Measurements from ENCODE around the gene RMI2. TPM values are rescaled to one million over a fixed set of nuclear protein-coding genes. Genes with fewer than 3 reads are reported as not detected.
A peak's percentile ranks its signal among the peaks of the same experiment; 100 is the strongest.

RMI2 gene
- total RNA-seq, 1 donor from 2014 or later, result 49.8 TPM

GRCh38 chr16:11303405-11304138 lies 41.7 kb upstream of the RMI2 start:
- H3K9me3 Mint-ChIP-seq, result no peaks in the 10 kb centered on the region
- intact Hi-C loops (cut with micrococcal nuclease), result no loop called here
- DNase-seq (ENCODE audit: low spot score), result no peak
- H3K4me1 Mint-ChIP-seq (ENCODE audit: low read depth), result peaks cover 17% of the 10 kb centered on the region
- no peak overlapping the region for H3K4me3 Mint-ChIP-seq
- peaks cover 11% of the 10 kb centered on the region for H3K27me3 Mint-ChIP-seq (ENCODE audit: insufficient read depth)
- no peaks in the 10 kb centered on the region for H3K36me3 Mint-ChIP-seq (ENCODE audit: low read depth)
- no peak overlapping the region for H3K27ac Mint-ChIP-seq

GRCh38 chr16:11306381-11306780 lies 38.9 kb upstream of the RMI2 start:
- no peak for DNase-seq (ENCODE audit: low spot score)
- Mint-ChIP-seq H3K4me3 (no peak overlapping the region), H3K9me3 (no peaks in the 10 kb centered on the region), H3K27me3 (ENCODE audit: insufficient read depth) (peaks cover 4% of the 10 kb centered on the region), H3K27ac (no peak overlapping the region), H3K4me1 (ENCODE audit: low read depth) (peaks cover 29% of the 10 kb centered on the region), H3K36me3 (ENCODE audit: low read depth) (no peaks in the 10 kb centered on the region)
- intact Hi-C loops (cut with micrococcal nuclease), result no loop called here

- Mint-ChIP-seq H3K4me3 (no peak overlapping the region), H3K27ac (no peak overlapping the region), H3K27me3 (ENCODE audit: insufficient read depth) (peaks cover 4% of the 10 kb centered on the region), H3K4me1 (ENCODE audit: low read depth) (peaks cover 37% of the 10 kb centered on the region), H3K36me3 (ENCODE audit: low read depth) (no peaks in the 10 kb centered on the region), H3K9me3 (no peaks in the 10 kb centered on the region)
- intact Hi-C loops (cut with micrococcal nuclease), result no loop called here
- DNase-seq (ENCODE audit: low spot score), result no peak
These were observed 38.1 kb upstream of the RMI2 start for GRCh38 chr16:11306997-11307638.

- Mint-ChIP-seq H3K36me3 (ENCODE audit: low read depth) (no peaks in the 10 kb centered on the region), H3K27me3 (ENCODE audit: insufficient read depth) (peaks cover 4% of the 10 kb centered on the region), H3K9me3 (no peaks in the 10 kb centered on the region), H3K27ac (no peak overlapping the region), H3K4me3 (no peak overlapping the region), H3K4me1 (ENCODE audit: low read depth) (peaks cover 43% of the 10 kb centered on the region)
- intact Hi-C loops (cut with micrococcal nuclease), result no loop called here
- no peak for DNase-seq (ENCODE audit: low spot score)
These were observed 37.4 kb upstream of the RMI2 start for GRCh38 chr16:11307639-11308492.

GRCh38 chr16:11308493-11309283 lies 36.6 kb upstream of the RMI2 start:
- Mint-ChIP-seq H3K27me3 (ENCODE audit: insufficient read depth) (peaks cover 3% of the 10 kb centered on the region), H3K36me3 (ENCODE audit: low read depth) (no peaks in the 10 kb centered on the region), H3K27ac (no peak overlapping the region), H3K4me3 (no peak overlapping the region), H3K4me1 (ENCODE audit: low read depth) (peaks cover 52% of the 10 kb centered on the region), H3K9me3 (no peaks in the 10 kb centered on the region)
- intact Hi-C loops (cut with micrococcal nuclease), result no loop called here
- no peak for DNase-seq (ENCODE audit: low spot score)

GRCh38 chr16:11309895-11310633 lies 35.2 kb upstream of the RMI2 start:
- intact Hi-C loops (cut with micrococcal nuclease), result loop anchor here (2.0 to 5.0 kb wide), 3 partner anchors 23 to 345 kb away; no protein-coding TSS in a partner anchor
- Mint-ChIP-seq H3K36me3 (ENCODE audit: low read depth) (no peaks in the 10 kb centered on the region), H3K27ac (no peak overlapping the region), H3K4me1 (ENCODE audit: low read depth) (peaks cover 59% of the 10 kb centered on the region), H3K9me3 (no peaks in the 10 kb centered on the region), H3K4me3 (no peak overlapping the region), H3K27me3 (ENCODE audit: insufficient read depth) (peaks cover 3% of the 10 kb centered on the region)
- DNase-seq (ENCODE audit: low spot score), result no peak

- Mint-ChIP-seq H3K36me3 (ENCODE audit: low read depth) (no peaks in the 10 kb centered on the region), H3K4me3 (peak overlapping the region; percentile 34), H3K27me3 (ENCODE audit: insufficient read depth) (peaks cover 3% of the 10 kb centered on the region), H3K9me3 (no peaks in the 10 kb centered on the region), H3K4me1 (ENCODE audit: low read depth) (peaks cover 59% of the 10 kb centered on the region), H3K27ac (no peak overlapping the region)
- intact Hi-C loops (cut with micrococcal nuclease), result loop anchor here (2.0 to 5.0 kb wide), 3 partner anchors 24 to 346 kb away; no protein-coding TSS in a partner anchor
- no peak for DNase-seq (ENCODE audit: low spot score)
These were observed 34.7 kb upstream of the RMI2 start for GRCh38 chr16:11310634-11310977.

GRCh38 chr16:11310997-11311561 lies 34.2 kb upstream of the RMI2 start:
- intact Hi-C loops (cut with micrococcal nuclease), result loop anchor here (1.0 to 5.0 kb wide), 9 partner anchors 14 to 346 kb away; partner anchors contain the start of gene RMI2
- H3K27me3 Mint-ChIP-seq (ENCODE audit: insufficient read depth), result peaks cover 3% of the 10 kb centered on the region
- peaks cover 61% of the 10 kb centered on the region for H3K4me1 Mint-ChIP-seq (ENCODE audit: low read depth)
- H3K36me3 Mint-ChIP-seq (ENCODE audit: low read depth), result no peaks in the 10 kb centered on the region
- peak overlapping the region; percentile 83 for H3K27ac Mint-ChIP-seq
- DNase-seq (ENCODE audit: low spot score), result peak; percentile 57
- peak overlapping the region; percentile 34 for H3K4me3 Mint-ChIP-seq
- no peaks in the 10 kb centered on the region for H3K9me3 Mint-ChIP-seq

- peaks cover 3% of the 10 kb centered on the region for H3K27me3 Mint-ChIP-seq (ENCODE audit: insufficient read depth)
- DNase-seq (ENCODE audit: low spot score), result peak; percentile 38
- H3K27ac Mint-ChIP-seq, result peak overlapping the region; percentile 57
- intact Hi-C loops (cut with micrococcal nuclease), result loop anchor here (5.0 kb wide), 1 partner anchor 236 kb away; no protein-coding TSS in a partner anchor
- H3K9me3 Mint-ChIP-seq, result no peaks in the 10 kb centered on the region
- no peaks in the 10 kb centered on the region for H3K36me3 Mint-ChIP-seq (ENCODE audit: low read depth)
- H3K4me3 Mint-ChIP-seq, result peak overlapping the region; percentile 27
- H3K4me1 Mint-ChIP-seq (ENCODE audit: low read depth), result peaks cover 61% of the 10 kb centered on the region
These were observed 32.4 kb upstream of the RMI2 start for GRCh38 chr16:11312718-11313492.

GRCh38 chr16:11313493-11314308 lies 31.6 kb upstream of the RMI2 start:
- Mint-ChIP-seq H3K36me3 (ENCODE audit: low read depth) (no peaks in the 10 kb centered on the region), H3K27ac (no peak overlapping the region), H3K27me3 (ENCODE audit: insufficient read depth) (no peaks in the 10 kb centered on the region), H3K4me3 (no peak overlapping the region), H3K4me1 (ENCODE audit: low read depth) (peaks cover 58% of the 10 kb centered on the region), H3K9me3 (no peaks in the 10 kb centered on the region)
- no peak for DNase-seq (ENCODE audit: low spot score)
- intact Hi-C loops (cut with micrococcal nuclease), result loop anchor here (5.0 kb wide), 1 partner anchor 236 kb away; no protein-coding TSS in a partner anchor

Data from activated T-helper 1 cell treated with anti-CD3 and anti-CD28 coated beads, Interleukin-12 subunit alpha, Interleukin-12 subunit beta, Interleukin-2, Interleukin-4 antibody, amounts not matched to agents 30 ng/mL and 10 ng/mL and 1 ng/mL, durations not matched to agents 14 hours and 24 hours and 36 hours (primary cell).